H1 (cell line): Measurements from ENCODE around the gene PPP1R9A.

ENCODE experiments used
- CBX5 ChIP-seq: fragments of 300-800, 300-1000 bp; sonication (generic); IDR thresholded peaks from 2 replicates; pipeline ENCODE4 v1.7.1; 2016; ENCODE audit warnings: antibody characterized with exemption, low read length, low read depth
- MAFK ChIP-seq: IDR thresholded peaks from 2 replicates; pipeline ENCODE4 v1.6.1; 2012; ENCODE audit warnings: low read depth, mild to moderate bottlenecking, improper control_type of control experiment, low read length
- POLR2A ChIP-seq, 2 experiments: IDR thresholded peaks; 1 replicate in 1 of 2; 2 replicates in 1 of 2; pipeline ENCODE4 v1.6.1; 2011; ENCODE audit warnings: low read depth in 2 of 2, low read length in 2 of 2, mild to moderate bottlenecking in 2 of 2; ENCODE audit errors: control extremely low read depth in 1 of 2
- POLR2AphosphoS5 ChIP-seq: IDR thresholded peaks from 2 replicates; pipeline ENCODE4 v1.6.1; 2011; ENCODE audit warnings: low read depth, low read length
- SIN3A ChIP-seq, 2 experiments: IDR thresholded peaks in 1 of 2; conservative IDR thresholded peaks in 1 of 2; 2 replicates each; pipeline ENCODE4 v1.6.1; 2011 to 2012; ENCODE audit warnings: low read length in 2 of 2, improper control_type of control experiment in 1 of 2, low read depth in 1 of 2, mild to moderate bottlenecking in 1 of 2
- SP1 ChIP-seq: IDR thresholded peaks from 2 replicates; pipeline ENCODE4 v1.6.1; 2011; ENCODE audit warnings: low read depth, low read length
- TAF1 ChIP-seq: IDR thresholded peaks from 2 replicates; pipeline ENCODE4 v1.6.1; 2011; ENCODE audit warnings: mild to moderate bottlenecking, low read depth, low read length
- TF ChIP-seq, protein P1 (sequence below), 3 experiments: IDR thresholded peaks; 1 replicate in 2 of 3; 2 replicates in 1 of 3; pipeline versions ENCODE4 v1.5.1 to v1.6.1; 2011; ENCODE audit warnings: low read length in 3 of 3, mild to moderate bottlenecking in 3 of 3, inconsistent platforms in 2 of 3, low read depth in 1 of 3, moderate library complexity in 1 of 3; ENCODE audit not compliant: insufficient read depth in 1 of 3; ENCODE audit errors: control extremely low read depth in 1 of 3
- TF ChIP-seq, protein P2 (sequence below): IDR thresholded peaks from 2 replicates; pipeline ENCODE4 v1.6.1; 2011; ENCODE audit warnings: low read depth, mild to moderate bottlenecking, low read length; ENCODE audit not compliant: insufficient read depth
- TF ChIP-seq, protein P3 (sequence below): IDR thresholded peaks from 2 replicates; pipeline ENCODE4 v1.6.1; 2012; ENCODE audit warnings: inconsistent platforms
- TF ChIP-seq, protein P4 (sequence below): IDR thresholded peaks from 2 replicates; pipeline ENCODE4 v1.6.1; 2012; ENCODE audit warnings: low read length, inconsistent platforms

DNA sequence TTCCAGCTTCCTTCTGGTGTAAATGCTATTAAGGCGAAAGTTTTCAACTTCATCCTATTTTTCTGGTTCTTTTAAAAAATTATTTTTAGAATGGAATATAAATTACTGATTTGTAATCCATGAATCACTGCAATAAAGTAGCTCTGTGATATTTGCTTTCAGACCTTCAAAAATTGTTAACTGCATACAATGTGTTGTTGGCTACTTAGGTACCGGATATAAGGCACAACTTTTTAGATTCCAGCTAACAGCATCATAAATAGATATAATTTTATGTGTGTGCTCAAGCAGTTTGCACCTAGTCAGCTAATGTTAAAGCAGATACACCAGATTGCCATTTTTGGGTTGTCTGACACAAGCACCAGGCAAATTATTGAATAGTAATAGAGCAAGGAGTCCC lies 358.2 kb downstream of the PPP1R9A start:
- TF ChIP-seq, protein P1, sequence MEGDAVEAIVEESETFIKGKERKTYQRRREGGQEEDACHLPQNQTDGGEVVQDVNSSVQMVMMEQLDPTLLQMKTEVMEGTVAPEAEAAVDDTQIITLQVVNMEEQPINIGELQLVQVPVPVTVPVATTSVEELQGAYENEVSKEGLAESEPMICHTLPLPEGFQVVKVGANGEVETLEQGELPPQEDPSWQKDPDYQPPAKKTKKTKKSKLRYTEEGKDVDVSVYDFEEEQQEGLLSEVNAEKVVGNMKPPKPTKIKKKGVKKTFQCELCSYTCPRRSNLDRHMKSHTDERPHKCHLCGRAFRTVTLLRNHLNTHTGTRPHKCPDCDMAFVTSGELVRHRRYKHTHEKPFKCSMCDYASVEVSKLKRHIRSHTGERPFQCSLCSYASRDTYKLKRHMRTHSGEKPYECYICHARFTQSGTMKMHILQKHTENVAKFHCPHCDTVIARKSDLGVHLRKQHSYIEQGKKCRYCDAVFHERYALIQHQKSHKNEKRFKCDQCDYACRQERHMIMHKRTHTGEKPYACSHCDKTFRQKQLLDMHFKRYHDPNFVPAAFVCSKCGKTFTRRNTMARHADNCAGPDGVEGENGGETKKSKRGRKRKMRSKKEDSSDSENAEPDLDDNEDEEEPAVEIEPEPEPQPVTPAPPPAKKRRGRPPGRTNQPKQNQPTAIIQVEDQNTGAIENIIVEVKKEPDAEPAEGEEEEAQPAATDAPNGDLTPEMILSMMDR (IDR thresholded peaks at IDR 0.05; ENCODE audit: control extremely low read depth in 1 of 3, insufficient read depth in 1 of 3, low read depth in 1 of 3, low read length in 3 of 3) = no peak
- no peak for TF ChIP-seq SIN3A (conservative IDR thresholded peaks at IDR 0.05 in 1 of 2, IDR thresholded peaks at IDR 0.05 in 1 of 2; ENCODE audit: low read depth in 1 of 2, low read length in 2 of 2)
- TF ChIP-seq, protein P2, sequence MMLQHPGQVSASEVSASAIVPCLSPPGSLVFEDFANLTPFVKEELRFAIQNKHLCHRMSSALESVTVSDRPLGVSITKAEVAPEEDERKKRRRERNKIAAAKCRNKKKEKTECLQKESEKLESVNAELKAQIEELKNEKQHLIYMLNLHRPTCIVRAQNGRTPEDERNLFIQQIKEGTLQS = no peak
- TF ChIP-seq POLR2A (IDR thresholded peaks at IDR 0.05; ENCODE audit: control extremely low read depth in 1 of 2, low read depth in 2 of 2, low read length in 2 of 2) = no peak
- no peak for TF ChIP-seq MAFK
- TF ChIP-seq POLR2AphosphoS5 = no peak
- TF ChIP-seq, protein P3, sequence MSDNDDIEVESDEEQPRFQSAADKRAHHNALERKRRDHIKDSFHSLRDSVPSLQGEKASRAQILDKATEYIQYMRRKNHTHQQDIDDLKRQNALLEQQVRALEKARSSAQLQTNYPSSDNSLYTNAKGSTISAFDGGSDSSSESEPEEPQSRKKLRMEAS = no peak
- no peak for TF ChIP-seq TAF1
- no peak for TF ChIP-seq SP1
- TF ChIP-seq, protein P4, sequence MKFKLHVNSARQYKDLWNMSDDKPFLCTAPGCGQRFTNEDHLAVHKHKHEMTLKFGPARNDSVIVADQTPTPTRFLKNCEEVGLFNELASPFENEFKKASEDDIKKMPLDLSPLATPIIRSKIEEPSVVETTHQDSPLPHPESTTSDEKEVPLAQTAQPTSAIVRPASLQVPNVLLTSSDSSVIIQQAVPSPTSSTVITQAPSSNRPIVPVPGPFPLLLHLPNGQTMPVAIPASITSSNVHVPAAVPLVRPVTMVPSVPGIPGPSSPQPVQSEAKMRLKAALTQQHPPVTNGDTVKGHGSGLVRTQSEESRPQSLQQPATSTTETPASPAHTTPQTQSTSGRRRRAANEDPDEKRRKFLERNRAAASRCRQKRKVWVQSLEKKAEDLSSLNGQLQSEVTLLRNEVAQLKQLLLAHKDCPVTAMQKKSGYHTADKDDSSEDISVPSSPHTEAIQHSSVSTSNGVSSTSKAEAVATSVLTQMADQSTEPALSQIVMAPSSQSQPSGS = no peak
- TF ChIP-seq CBX5 = no peak
